HL-60 (cell line): ENCODE measurements around the gene MAPK12.

ENCODE experiments used
- POLR2AphosphoS5 ChIP-seq: IDR thresholded peaks from 2 replicates; pipeline ENCODE4 v1.6.1; 2012; ENCODE audit warnings: low read depth
- SPI1 ChIP-seq: IDR thresholded peaks from 2 replicates; pipeline ENCODE4 v1.6.1; 2012; ENCODE audit warnings: low read depth, mild to moderate bottlenecking, borderline replicate concordance
- TF ChIP-seq, protein P1 (sequence below): IDR thresholded peaks from one replicate; pipeline ENCODE4 v1.5.1; 2011; ENCODE audit warnings: low read length, control low read depth, inconsistent platforms; ENCODE audit not compliant: insufficient read depth
- TF ChIP-seq, protein P2 (sequence below): IDR thresholded peaks from 2 replicates; pipeline ENCODE4 v1.6.1; 2012; ENCODE audit warnings: low read depth; ENCODE audit not compliant: insufficient replicate concordance

DNA sequence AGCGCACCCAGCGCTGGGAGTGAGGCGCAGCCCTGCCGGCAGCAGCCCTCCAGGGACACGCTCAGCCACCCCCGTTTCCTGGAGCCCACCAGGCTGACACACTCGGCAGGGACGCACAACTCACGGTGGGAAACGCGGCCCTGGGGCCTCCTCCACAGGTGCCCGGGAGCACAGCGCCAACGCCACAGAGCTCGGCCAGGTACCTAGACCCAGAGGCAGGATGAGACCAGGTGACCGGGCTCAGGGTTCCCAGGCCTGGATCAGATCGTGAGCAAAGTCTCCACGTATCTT lies 34.7 kb downstream of the MAPK12 start:
- TF ChIP-seq, protein P1, sequence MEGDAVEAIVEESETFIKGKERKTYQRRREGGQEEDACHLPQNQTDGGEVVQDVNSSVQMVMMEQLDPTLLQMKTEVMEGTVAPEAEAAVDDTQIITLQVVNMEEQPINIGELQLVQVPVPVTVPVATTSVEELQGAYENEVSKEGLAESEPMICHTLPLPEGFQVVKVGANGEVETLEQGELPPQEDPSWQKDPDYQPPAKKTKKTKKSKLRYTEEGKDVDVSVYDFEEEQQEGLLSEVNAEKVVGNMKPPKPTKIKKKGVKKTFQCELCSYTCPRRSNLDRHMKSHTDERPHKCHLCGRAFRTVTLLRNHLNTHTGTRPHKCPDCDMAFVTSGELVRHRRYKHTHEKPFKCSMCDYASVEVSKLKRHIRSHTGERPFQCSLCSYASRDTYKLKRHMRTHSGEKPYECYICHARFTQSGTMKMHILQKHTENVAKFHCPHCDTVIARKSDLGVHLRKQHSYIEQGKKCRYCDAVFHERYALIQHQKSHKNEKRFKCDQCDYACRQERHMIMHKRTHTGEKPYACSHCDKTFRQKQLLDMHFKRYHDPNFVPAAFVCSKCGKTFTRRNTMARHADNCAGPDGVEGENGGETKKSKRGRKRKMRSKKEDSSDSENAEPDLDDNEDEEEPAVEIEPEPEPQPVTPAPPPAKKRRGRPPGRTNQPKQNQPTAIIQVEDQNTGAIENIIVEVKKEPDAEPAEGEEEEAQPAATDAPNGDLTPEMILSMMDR, result no peak
- TF ChIP-seq POLR2AphosphoS5, result no peak
- TF ChIP-seq, protein P2, sequence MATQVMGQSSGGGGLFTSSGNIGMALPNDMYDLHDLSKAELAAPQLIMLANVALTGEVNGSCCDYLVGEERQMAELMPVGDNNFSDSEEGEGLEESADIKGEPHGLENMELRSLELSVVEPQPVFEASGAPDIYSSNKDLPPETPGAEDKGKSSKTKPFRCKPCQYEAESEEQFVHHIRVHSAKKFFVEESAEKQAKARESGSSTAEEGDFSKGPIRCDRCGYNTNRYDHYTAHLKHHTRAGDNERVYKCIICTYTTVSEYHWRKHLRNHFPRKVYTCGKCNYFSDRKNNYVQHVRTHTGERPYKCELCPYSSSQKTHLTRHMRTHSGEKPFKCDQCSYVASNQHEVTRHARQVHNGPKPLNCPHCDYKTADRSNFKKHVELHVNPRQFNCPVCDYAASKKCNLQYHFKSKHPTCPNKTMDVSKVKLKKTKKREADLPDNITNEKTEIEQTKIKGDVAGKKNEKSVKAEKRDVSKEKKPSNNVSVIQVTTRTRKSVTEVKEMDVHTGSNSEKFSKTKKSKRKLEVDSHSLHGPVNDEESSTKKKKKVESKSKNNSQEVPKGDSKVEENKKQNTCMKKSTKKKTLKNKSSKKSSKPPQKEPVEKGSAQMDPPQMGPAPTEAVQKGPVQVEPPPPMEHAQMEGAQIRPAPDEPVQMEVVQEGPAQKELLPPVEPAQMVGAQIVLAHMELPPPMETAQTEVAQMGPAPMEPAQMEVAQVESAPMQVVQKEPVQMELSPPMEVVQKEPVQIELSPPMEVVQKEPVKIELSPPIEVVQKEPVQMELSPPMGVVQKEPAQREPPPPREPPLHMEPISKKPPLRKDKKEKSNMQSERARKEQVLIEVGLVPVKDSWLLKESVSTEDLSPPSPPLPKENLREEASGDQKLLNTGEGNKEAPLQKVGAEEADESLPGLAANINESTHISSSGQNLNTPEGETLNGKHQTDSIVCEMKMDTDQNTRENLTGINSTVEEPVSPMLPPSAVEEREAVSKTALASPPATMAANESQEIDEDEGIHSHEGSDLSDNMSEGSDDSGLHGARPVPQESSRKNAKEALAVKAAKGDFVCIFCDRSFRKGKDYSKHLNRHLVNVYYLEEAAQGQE, result no peak
- TF ChIP-seq SPI1, result no peak
